GM18909 (cell line): Measurements from ENCODE around the gene CA12.
"Not testable (repeated sequence)": the region's sequence is repeated elsewhere in the genome, so short reads cannot be mapped to it uniquely, and the experiment has no call there.

Experiments
- ATAC-seq: cut with Tn5 transposase; IDR thresholded peaks from one replicate; pipeline ENCODE4 v1.9.1; 2021; ENCODE audit warnings: mild to moderate bottlenecking; ENCODE audit not compliant: unreplicated experiment, poor library complexity

Gene CA12

GRCh38 chr15:63381301-63382204 is at the start of gene CA12:
CA12 (minus strand) TSS chr15:63381846; CDS start chr15:63381720, 126 bp downstream.
- no peak for ATAC-seq

GRCh38 chr15:63430766-63431451 is 49.3 kb upstream of the CA12 start:
- no peak for ATAC-seq

- no peak for ATAC-seq
These were observed 44.9 kb upstream of the CA12 start for GRCh38 chr15:63426552-63426951.

- no peak for ATAC-seq
These were observed 43.9 kb upstream of the CA12 start for GRCh38 chr15:63425426-63425985.

- no peak for ATAC-seq
These were observed 41.4 kb upstream of the CA12 start for GRCh38 chr15:63422891-63423590.

- ATAC-seq: no peak
These were observed 39.8 kb upstream of the CA12 start for GRCh38 chr15:63421433-63421832.

- no peak for ATAC-seq
These were observed 38.7 kb upstream of the CA12 start for GRCh38 chr15:63420333-63420747.

- ATAC-seq: no peak
These were observed 37.2 kb upstream of the CA12 start for GRCh38 chr15:63418811-63419210.

GRCh38 chr15:63417721-63418120 is 36.1 kb upstream of the CA12 start:
- no peak for ATAC-seq

GRCh38 chr15:63417274-63417673 is 35.6 kb upstream of the CA12 start:
- not testable (repeated sequence) for ATAC-seq

- ATAC-seq: no peak
These were observed 33.0 kb upstream of the CA12 start for GRCh38 chr15:63414474-63415120.

GRCh38 chr15:63412551-63412950 is 30.9 kb upstream of the CA12 start:
- no peak for ATAC-seq

GRCh38 chr15:63411866-63412265 is 30.2 kb upstream of the CA12 start:
- no peak for ATAC-seq

- no peak for ATAC-seq
These were observed 27.5 kb upstream of the CA12 start for GRCh38 chr15:63409179-63409578.

GRCh38 chr15:63408524-63408923 is 26.9 kb upstream of the CA12 start:
- no peak for ATAC-seq

- no peak for ATAC-seq
These were observed 26.0 kb upstream of the CA12 start for GRCh38 chr15:63407612-63408011.

GRCh38 chr15:63405683-63406390 is 24.2 kb upstream of the CA12 start:
- ATAC-seq: no peak

- no peak for ATAC-seq
These were observed 23.5 kb upstream of the CA12 start for GRCh38 chr15:63405159-63405558.

- ATAC-seq: no peak
These were observed 21.8 kb upstream of the CA12 start for GRCh38 chr15:63403254-63403945.
